Loucy (cell line): ENCODE results near the gene NDUFA6.
"Not testable (repeated sequence)": the region's sequence is repeated elsewhere in the genome, so short reads cannot be mapped to it uniquely, and the experiment has no call there.

Experiments
- H2AFZ ChIP-seq: fragments of 200-600 bp; sonication (generic); 2 replicates; pipeline ENCODE4 v1.6.0; 2016; ENCODE audit warnings: antibody characterized with exemption, mild to moderate bottlenecking, low read length, moderate library complexity
- H3F3A ChIP-seq: fragments of 200-600 bp; 2 replicates; pipeline ENCODE4 v1.6.0; 2016; ENCODE audit warnings: antibody characterized with exemption, low read depth, mild to moderate bottlenecking
- H3K27me3 ChIP-seq: fragments of 200-600 bp; sonication (generic); 2 replicates; pipeline ENCODE4 v1.6.1; 2014; ENCODE audit warnings: low read length, mild to moderate bottlenecking; ENCODE audit not compliant: insufficient read depth, poor library complexity, severe bottlenecking
- H3K36me3 ChIP-seq: fragments of 200-600 bp; sonication (generic); 2 replicates; pipeline ENCODE4 v1.6.1; 2016; ENCODE audit warnings: low read length; ENCODE audit not compliant: insufficient read depth
- H3K4me1 ChIP-seq: fragments of 200-600 bp; sonication (generic); 2 replicates; pipeline ENCODE4 v1.5.1; 2014; ENCODE audit warnings: low read length, mild to moderate bottlenecking; ENCODE audit not compliant: insufficient read depth, poor library complexity, severe bottlenecking
- H3K4me2 ChIP-seq: fragments of 200-600 bp; sonication (generic); 2 replicates; pipeline ENCODE4 v1.6.0; 2014; ENCODE audit warnings: antibody characterized with exemption, low read length, low read depth, mild to moderate bottlenecking; ENCODE audit not compliant: poor library complexity, severe bottlenecking
- H3K4me3 ChIP-seq: fragments of 200-600 bp; sonication (generic); 2 replicates; pipeline ENCODE4 v1.5.1; 2014; ENCODE audit warnings: low read length, mild to moderate bottlenecking, mixed read lengths; ENCODE audit not compliant: poor library complexity, severe bottlenecking
- H3K79me2 ChIP-seq: fragments of 200-600 bp; sonication (generic); 2 replicates; pipeline ENCODE4 v1.6.1; 2014; ENCODE audit warnings: low read length; ENCODE audit not compliant: insufficient read depth
- H3K9ac ChIP-seq: fragments of 200-600 bp; sonication (generic); 2 replicates; pipeline ENCODE4 v1.6.0; 2014; ENCODE audit warnings: mild to moderate bottlenecking, low read depth, low read length, moderate library complexity; ENCODE audit not compliant: poor library complexity, severe bottlenecking
- H3K9me2 ChIP-seq: fragments of 200-600 bp; sonication (generic); replicated peaks from 2 replicates; pipeline ENCODE4 v1.6.1; 2016; ENCODE audit warnings: low read depth, low read length, mixed read lengths
- H3K9me3 ChIP-seq: fragments of 200-600 bp; sonication (generic); 2 replicates; pipeline ENCODE4 v1.6.1; 2014; ENCODE audit warnings: mild to moderate bottlenecking, antibody characterized with exemption, low read length, low read depth; ENCODE audit not compliant: insufficient read depth
- H4K20me1 ChIP-seq: fragments of 200-600 bp; sonication (generic); 2 replicates; pipeline ENCODE4 v1.6.0; 2014; ENCODE audit warnings: antibody characterized with exemption, low read length, mild to moderate bottlenecking; ENCODE audit not compliant: insufficient read depth, poor library complexity, severe bottlenecking
- EZH2phosphoT487 ChIP-seq: fragments of 200-600 bp; IDR thresholded peaks from 2 replicates; pipeline ENCODE4 v1.6.1; 2018; ENCODE audit warnings: antibody characterized with exemption, mild to moderate bottlenecking, moderate library complexity, borderline replicate concordance
- TF ChIP-seq, protein P1 (sequence below): fragments of 200-600 bp; sonication (generic); conservative IDR thresholded peaks from 2 replicates; pipeline ENCODE4 v1.5.1; 2014; ENCODE audit warnings: mild to moderate bottlenecking, antibody characterized with exemption, low read length

The NDUFA6 gene

DNA sequence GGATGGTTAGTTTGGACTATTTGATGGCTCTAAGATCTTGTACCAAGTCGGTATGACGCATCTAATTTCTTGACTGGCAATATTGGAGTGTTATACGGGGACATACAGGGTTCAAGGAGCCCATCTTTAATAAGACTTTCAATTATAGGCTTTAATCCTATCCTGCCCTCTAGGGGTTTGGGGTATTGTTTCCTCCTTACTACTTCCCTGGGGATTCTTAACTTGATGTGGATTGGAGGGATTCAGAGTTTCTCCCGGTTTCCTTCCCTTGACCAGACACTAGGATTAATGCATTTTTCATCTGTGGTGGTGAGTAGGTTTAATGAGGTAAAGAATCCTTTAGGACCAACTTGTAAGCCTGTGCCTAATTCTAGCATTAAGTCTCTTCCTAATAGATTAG is 21.2 kb upstream of the NDUFA6 start:
- Histone ChIP-seq H3K9ac (no peak overlapping the region), H3K4me2 (no peak overlapping the region), H3K4me1 (no peaks in the 10 kb centered on the region), H4K20me1 (no peaks in the 10 kb centered on the region), H3K9me3 (peaks cover 6% of the 10 kb centered on the region; the same call in 1 of the 2 replicates), H3K27me3 (no peaks in the 10 kb centered on the region), H3K36me3 (no peaks in the 10 kb centered on the region), H2AFZ (no peak overlapping the region), H3F3A (no peaks in the 10 kb centered on the region), H3K9me2 (no peaks in the 10 kb centered on the region), H3K79me2 (no peaks in the 10 kb centered on the region), H3K4me3 (no peak overlapping the region)
- TF ChIP-seq, protein P1, sequence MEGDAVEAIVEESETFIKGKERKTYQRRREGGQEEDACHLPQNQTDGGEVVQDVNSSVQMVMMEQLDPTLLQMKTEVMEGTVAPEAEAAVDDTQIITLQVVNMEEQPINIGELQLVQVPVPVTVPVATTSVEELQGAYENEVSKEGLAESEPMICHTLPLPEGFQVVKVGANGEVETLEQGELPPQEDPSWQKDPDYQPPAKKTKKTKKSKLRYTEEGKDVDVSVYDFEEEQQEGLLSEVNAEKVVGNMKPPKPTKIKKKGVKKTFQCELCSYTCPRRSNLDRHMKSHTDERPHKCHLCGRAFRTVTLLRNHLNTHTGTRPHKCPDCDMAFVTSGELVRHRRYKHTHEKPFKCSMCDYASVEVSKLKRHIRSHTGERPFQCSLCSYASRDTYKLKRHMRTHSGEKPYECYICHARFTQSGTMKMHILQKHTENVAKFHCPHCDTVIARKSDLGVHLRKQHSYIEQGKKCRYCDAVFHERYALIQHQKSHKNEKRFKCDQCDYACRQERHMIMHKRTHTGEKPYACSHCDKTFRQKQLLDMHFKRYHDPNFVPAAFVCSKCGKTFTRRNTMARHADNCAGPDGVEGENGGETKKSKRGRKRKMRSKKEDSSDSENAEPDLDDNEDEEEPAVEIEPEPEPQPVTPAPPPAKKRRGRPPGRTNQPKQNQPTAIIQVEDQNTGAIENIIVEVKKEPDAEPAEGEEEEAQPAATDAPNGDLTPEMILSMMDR, result 0 out of 2 replicates have a peak, but pooled peaks have one; percentile 13
- TF ChIP-seq EZH2phosphoT487, result no peak

DNA sequence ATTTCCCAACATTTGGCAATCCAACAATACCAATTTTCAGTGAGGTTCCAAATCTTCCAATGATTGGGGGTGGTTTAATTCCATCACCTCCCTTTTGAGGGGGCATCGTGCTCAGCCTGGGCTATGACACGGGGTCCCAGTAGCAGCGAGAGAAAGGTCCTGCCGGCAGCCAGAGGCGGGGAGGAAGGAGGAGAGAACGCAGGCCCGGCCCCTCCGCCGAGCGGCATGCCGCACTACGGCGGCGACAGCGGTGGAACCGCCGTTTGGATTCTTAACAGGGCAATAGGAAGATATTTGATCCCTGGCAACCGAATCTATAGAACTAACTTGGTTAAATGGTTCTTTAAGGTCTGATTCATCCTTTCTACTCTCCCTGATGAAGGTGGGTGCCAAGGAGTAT is 18.3 kb upstream of the NDUFA6 start:
- Histone ChIP-seq H2AFZ (no peak overlapping the region), H3K79me2 (no peaks in the 10 kb centered on the region), H3F3A (no peaks in the 10 kb centered on the region), H3K9ac (no peak overlapping the region), H3K36me3 (no peaks in the 10 kb centered on the region), H3K4me1 (no peaks in the 10 kb centered on the region), H4K20me1 (no peaks in the 10 kb centered on the region), H3K4me2 (no peak overlapping the region), H3K27me3 (no peaks in the 10 kb centered on the region), H3K9me2 (no peaks in the 10 kb centered on the region), H3K9me3 (peaks cover 1% of the 10 kb centered on the region; the same call in 1 of the 2 replicates), H3K4me3 (no peak overlapping the region)
- no peak for TF ChIP-seq EZH2phosphoT487
- TF ChIP-seq, protein P1, result no peak

DNA sequence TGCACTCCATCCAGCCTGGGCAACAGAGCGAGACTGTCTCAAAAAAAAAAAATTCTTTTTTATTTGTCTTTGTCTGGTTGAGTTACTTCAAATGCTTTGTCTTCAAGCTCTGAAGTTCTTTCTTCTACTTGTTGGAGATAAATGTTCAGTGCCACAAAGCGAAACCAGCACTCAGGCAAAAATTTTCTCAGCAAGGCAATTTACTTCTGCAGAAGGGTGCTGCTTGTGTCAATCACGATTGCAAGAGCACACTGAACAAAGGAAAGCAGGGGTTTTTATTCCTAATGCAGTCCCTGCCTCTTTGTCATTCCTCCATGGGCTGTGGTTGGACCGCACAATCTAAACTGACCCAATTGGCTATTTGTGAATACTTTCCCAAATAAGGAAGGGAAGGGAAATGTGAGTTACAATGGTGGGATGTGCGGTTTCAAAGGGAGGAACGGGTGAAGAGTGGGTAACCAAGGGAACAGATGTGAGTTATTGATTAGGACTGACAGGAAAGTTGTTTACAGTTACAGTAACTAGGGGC is 13.8 kb upstream of the NDUFA6 start:
- not testable (repeated sequence) for H3F3A ChIP-seq, H3K4me3 ChIP-seq, H2AFZ ChIP-seq, H3K4me2 ChIP-seq, H3K36me3 ChIP-seq, H3K4me1 ChIP-seq, H4K20me1 ChIP-seq, H3K9me2 ChIP-seq, H3K27me3 ChIP-seq, H3K9me3 ChIP-seq, H3K79me2 ChIP-seq, H3K9ac ChIP-seq

DNA sequence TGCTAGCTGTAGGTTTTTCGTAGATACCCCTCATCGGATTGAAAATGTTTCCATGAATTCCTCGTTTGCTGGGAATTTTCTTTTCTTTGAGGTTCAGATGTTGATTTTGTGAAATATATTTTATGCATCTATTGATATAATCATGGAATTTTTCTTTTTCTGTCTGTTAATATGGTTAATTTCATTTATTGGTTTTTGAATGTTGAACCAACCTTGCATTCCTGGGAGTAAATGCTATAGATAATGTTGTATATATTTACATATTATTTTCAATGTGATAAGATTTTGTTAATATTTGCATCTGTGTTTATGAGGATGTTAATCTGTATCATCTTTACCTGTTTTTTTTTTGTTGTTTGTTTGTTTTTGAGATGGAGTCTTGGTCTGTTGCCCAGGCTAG is 10.6 kb upstream of the NDUFA6 start:
- TF ChIP-seq, protein P1, result no peak
- no peak for TF ChIP-seq EZH2phosphoT487
- Histone ChIP-seq H3K27me3 (no peaks in the 10 kb centered on the region), H3K9ac (no peak overlapping the region)

More for the DNA sequence above, 10.6 kb upstream of the NDUFA6 start:
- H3K4me3 ChIP-seq, result no peak overlapping the region
- H3K9me2 ChIP-seq, result no peaks in the 10 kb centered on the region
- peaks cover 9% of the 10 kb centered on the region; the same call in 1 of the 2 replicates for H3K9me3 ChIP-seq
- H3F3A ChIP-seq, result no peaks in the 10 kb centered on the region
- no peaks in the 10 kb centered on the region for H3K79me2 ChIP-seq
- H3K4me2 ChIP-seq, result no peak overlapping the region
- H2AFZ ChIP-seq, result no peak overlapping the region
- no peaks in the 10 kb centered on the region for H3K4me1 ChIP-seq
- no peaks in the 10 kb centered on the region for H3K36me3 ChIP-seq
- no peaks in the 10 kb centered on the region for H4K20me1 ChIP-seq
